SK-N-SH (cell line): ENCODE measurements around the gene RNASET2. TPM values are rescaled to one million over a fixed set of nuclear protein-coding genes. Genes with fewer than 3 reads are reported as not detected.

Source experiments
- CTCF ChIA-PET: fragments of 300-600, 350-600 bp; formaldehyde crosslinking; extraction: SDS; loops from one replicate; lab custom pipeline; 2021; lab: Yijun Ruan, JAX
- POLR2A ChIA-PET: fragments of 350-600 bp; sonication (Branson Sonifier 250); formaldehyde crosslinking; extraction: SDS; loops from one replicate; lab custom pipeline; 2020; ENCODE audit warnings: antibody characterized with exemption, inconsistent platforms; lab: Yijun Ruan, JAX
- DNase-seq: peaks from one replicate; pipeline ENCODE4 v3.0.0; 2012
- H2AFZ ChIP-seq: fragments of 200-600 bp; sonication (generic); 2 replicates; pipeline ENCODE4 v1.8.1; 2016; ENCODE audit warnings: antibody characterized with exemption, mild to moderate bottlenecking, low read depth
- H3F3A ChIP-seq: fragments of 200-600 bp; sonication (generic); replicated peaks from 2 replicates; pipeline ENCODE3; 2016; ENCODE audit warnings: antibody characterized with exemption, mild to moderate bottlenecking; ENCODE audit not compliant: insufficient read depth
- H3K27ac ChIP-seq, 2 experiments: fragments of 200-500 bp in 1 of 2; fragments of 200-600 bp in 1 of 2; sonication (Bioruptor generic) in 1 of 2; sonication (generic), shearing (Covaris generic) in 1 of 2; 2 replicates each; pipeline versions ENCODE4 v1.5.1 to v1.6.1; 2014 to 2016; ENCODE audit warnings: low read depth in 2 of 2, inconsistent platforms in 1 of 2, low read length in 1 of 2, mild to moderate bottlenecking in 1 of 2, mixed read lengths in 1 of 2
- H3K27me3 ChIP-seq: fragments of 200-600 bp; sonication (generic), shearing (Covaris generic); 2 replicates; pipeline ENCODE4 v1.6.1; 2016; ENCODE audit warnings: mixed run types; ENCODE audit not compliant: insufficient read depth
- H3K36me3 ChIP-seq, 2 experiments: fragments of 200-500 bp in 1 of 2; fragments of 200-600 bp in 1 of 2; sonication (Bioruptor generic) in 1 of 2; sonication (generic) in 1 of 2; replicated peaks in 1 of 2; 2 replicates each; pipeline versions ENCODE3 to v1.5.1; 2014 to 2016; ENCODE audit warnings: low read length in 1 of 2, mild to moderate bottlenecking in 1 of 2; ENCODE audit not compliant: insufficient read depth in 2 of 2, control insufficient read depth in 1 of 2
- H3K4me1 ChIP-seq, 2 experiments: fragments of 200-500 bp in 1 of 2; fragments of 200-600 bp in 1 of 2; sonication (Bioruptor generic) in 1 of 2; sonication (generic), shearing (Covaris generic) in 1 of 2; 2 replicates each; pipeline versions ENCODE4 v1.5.1 to v1.6.1; 2014 to 2016; ENCODE audit warnings: low read depth in 1 of 2, low read length in 1 of 2, mixed run types in 1 of 2; ENCODE audit not compliant: insufficient read depth in 2 of 2, control insufficient read depth in 1 of 2
- H3K4me2 ChIP-seq: fragments of 200-600 bp; sonication (generic), shearing (Covaris generic); 2 replicates; pipeline ENCODE4 v1.6.1; 2017; ENCODE audit warnings: mixed run types
- H3K4me3 ChIP-seq, 2 experiments: fragments of 200-500 bp in 1 of 2; fragments of 200-600 bp in 1 of 2; sonication (Bioruptor generic) in 1 of 2; sonication (generic), shearing (Covaris generic) in 1 of 2; 2 replicates each; pipeline versions ENCODE4 v1.5.1 to v1.8.1; 2014 to 2016; ENCODE audit warnings: low read depth in 2 of 2, inconsistent platforms in 1 of 2, low read length in 1 of 2, mild to moderate bottlenecking in 1 of 2, mixed read lengths in 1 of 2, moderate library complexity in 1 of 2
- H3K79me2 ChIP-seq: fragments of 200-600 bp; sonication (generic); 2 replicates; pipeline ENCODE4 v1.8.1; 2017; ENCODE audit warnings: mild to moderate bottlenecking; ENCODE audit not compliant: insufficient read depth
- H3K9ac ChIP-seq: fragments of 200-600 bp; sonication (generic); 2 replicates; pipeline ENCODE4 v1.6.1; 2017; ENCODE audit warnings: mixed run types
- H3K9me2 ChIP-seq: fragments of 200-600 bp; sonication (generic); 2 replicates; pipeline ENCODE4 v1.6.1; 2017; ENCODE audit warnings: mixed run types
- H3K9me3 ChIP-seq: fragments of 200-600 bp; sonication (generic); 2 replicates; pipeline ENCODE4 v1.6.1; 2017; ENCODE audit warnings: mixed run types, mild to moderate bottlenecking, moderate library complexity
- H4K20me1 ChIP-seq: fragments of 200-600 bp; sonication (generic); 2 replicates; pipeline ENCODE4 v1.6.1; 2017; ENCODE audit warnings: mild to moderate bottlenecking, mixed run types; ENCODE audit not compliant: insufficient read depth
- CHD2 ChIP-seq: fragments of 150-350 bp; IDR thresholded peaks from 2 replicates; pipeline ENCODE4 v1.6.1; 2018; ENCODE audit warnings: low read length; ENCODE audit not compliant: partially characterized antibody
- CTCF ChIP-seq: fragments of 200-600 bp; sonication (generic); IDR thresholded peaks from 2 replicates; pipeline ENCODE4 v1.6.1; 2017; ENCODE audit warnings: antibody characterized with exemption, mild to moderate bottlenecking, moderate library complexity
- GABPA ChIP-seq: IDR thresholded peaks from 2 replicates; pipeline ENCODE4 v1.4.0; 2012; ENCODE audit warnings: low read depth, mild to moderate bottlenecking
- GATA2 ChIP-seq: sonication (generic); formaldehyde crosslinking; IDR thresholded peaks from 2 replicates; pipeline ENCODE4 v1.5.0; 2020; ENCODE audit warnings: mild to moderate bottlenecking, missing genetic modification reagents
- MAX ChIP-seq: IDR thresholded peaks from 2 replicates; pipeline ENCODE4 v1.4.0; 2012; ENCODE audit warnings: low read depth
- MXI1 ChIP-seq: IDR thresholded peaks from 2 replicates; pipeline ENCODE4 v1.6.1; 2012; ENCODE audit warnings: mild to moderate bottlenecking, low read depth, low read length, improper control_type of control experiment
- RAD21 ChIP-seq: IDR thresholded peaks from 2 replicates; pipeline ENCODE4 v1.6.1; 2012; ENCODE audit warnings: mild to moderate bottlenecking, low read length
- RCOR1 ChIP-seq: fragments of 150-350 bp; IDR thresholded peaks from 2 replicates; pipeline ENCODE4 v1.6.1; 2017; ENCODE audit warnings: antibody characterized with exemption, low read length
- REST ChIP-seq: IDR thresholded peaks from 2 replicates; pipeline ENCODE4 v1.6.1; 2012; ENCODE audit warnings: mild to moderate bottlenecking, low read depth, low read length, moderate library complexity
- TAF1 ChIP-seq: IDR thresholded peaks from 2 replicates; pipeline ENCODE4 v1.6.1; 2012; ENCODE audit warnings: low read depth, mild to moderate bottlenecking, low read length, moderate library complexity, borderline replicate concordance
- USF1 ChIP-seq: IDR thresholded peaks from 2 replicates; pipeline ENCODE4 v1.4.0; 2012; ENCODE audit warnings: low read depth, borderline replicate concordance
- YY1 ChIP-seq: IDR thresholded peaks from 2 replicates; pipeline ENCODE4 v1.4.0; 2012; ENCODE audit warnings: low read depth, mild to moderate bottlenecking
- ZBTB33 ChIP-seq: IDR thresholded peaks from 2 replicates; pipeline ENCODE4 v1.4.0; 2012; ENCODE audit warnings: low read depth, borderline replicate concordance
- WGBS: methylation state at CpG from one replicate; pipeline ENCODE4 v1.1.6; 2017; ENCODE audit warnings: low lambda C conversion rate; 5-methylcytosine and 5-hydroxymethylcytosine counted together
- polyA plus RNA-seq, 3 experiments: library from polyadenylated mRNA; depleted of rRNA; stranded (reverse); fragments of >200 nt; gene quantifications; 2 replicates each; pipeline ENCODE4 v1.2.3, GENCODE V29; 2012

Gene RNASET2
- polyA plus RNA-seq, 1 of the 3 experiments (the other 2 are of a cell fraction) = 59.2 TPM

- CTCF ChIA-PET = interaction anchor here (1.6 kb wide), 1 partner anchor 42 kb away, joined by 5 read pairs; no protein-coding TSS in a partner anchor
- no peaks in the 10 kb centered on the region for H3K9me3 ChIP-seq
- H3K27ac ChIP-seq = no peak overlapping the region
- H4K20me1 ChIP-seq = no peaks in the 10 kb centered on the region
- no peaks in the 10 kb centered on the region for H3K9me2 ChIP-seq
- no peaks in the 10 kb centered on the region for H3F3A ChIP-seq
- no peak overlapping the region for H2AFZ ChIP-seq
- H3K79me2 ChIP-seq = no peaks in the 10 kb centered on the region
- H3K4me2 ChIP-seq = no peak overlapping the region
- DNase-seq = no peak
- POLR2A ChIA-PET = no interaction called here
- TF ChIP-seq MXI1 = no peak
- TF ChIP-seq YY1 = no peak
- TF ChIP-seq MAX = no peak
- no peak for TF ChIP-seq REST
- TF ChIP-seq RAD21 = no peak
- TF ChIP-seq GATA2 (CRISPR knock-in tag) = no peak
- TF ChIP-seq RCOR1 = no peak
- TF ChIP-seq CTCF = no peak
- TF ChIP-seq TAF1 = no peak
- no peak for TF ChIP-seq ZBTB33
- TF ChIP-seq CHD2 = no peak
- no peak for TF ChIP-seq GABPA
- no peak for TF ChIP-seq USF1
- TF ChIP-seq, all 33 proteins: peak for 0
- H3K4me1 ChIP-seq = no peaks in the 10 kb centered on the region; a peak in 1 of 4 replicates
- H3K4me3 ChIP-seq = no peak overlapping the region
- H3K27me3 ChIP-seq = no peaks in the 10 kb centered on the region
- peaks cover 0 to 26% of the 10 kb centered on the region in 2 experiments for H3K36me3 ChIP-seq
- 73% methylated on average over 4 of the region's 5 CpGs for WGBS
- no peak overlapping the region for H3K9ac ChIP-seq
Measured at GRCh38 chr6:166947251-166947650, 9.1 kb downstream of the RNASET2 start.
